ENCODE data around the gene DIAPH3.
"Not testable (repeated sequence)": the region's sequence is repeated elsewhere in the genome, so short reads cannot be mapped to it uniquely, and the experiment has no call there.

DIAPH3 gene

GRCh38 chr13:60163478-60164233 is at the start of gene DIAPH3:
DIAPH3 (minus strand) TSS chr13:60163928; CDS start chr13:60163766, 162 bp downstream.
- DNase-seq: peak; percentile 67

GRCh38 chr13:60213236-60213744 is 49.6 kb upstream of the DIAPH3 start:
- no peak for DNase-seq

GRCh38 chr13:60211548-60211947 is 47.8 kb upstream of the DIAPH3 start:
- DNase-seq: no peak

GRCh38 chr13:60210510-60211330 is 47.0 kb upstream of the DIAPH3 start:
- no peak for DNase-seq

GRCh38 chr13:60205499-60205898 is 41.8 kb upstream of the DIAPH3 start:
- DNase-seq: not testable (repeated sequence)

GRCh38 chr13:60201286-60201685 is 37.6 kb upstream of the DIAPH3 start:
- no peak for DNase-seq

GRCh38 chr13:60195893-60196292 is 32.2 kb upstream of the DIAPH3 start:
- DNase-seq: not testable (repeated sequence)

- DNase-seq: no peak
Measured at GRCh38 chr13:60182907-60183306, 19.2 kb upstream of the DIAPH3 start.

- DNase-seq: no peak
Measured at GRCh38 chr13:60178327-60178726, 14.6 kb upstream of the DIAPH3 start.

GRCh38 chr13:60175571-60175970 is 11.8 kb upstream of the DIAPH3 start:
- no peak for DNase-seq

- DNase-seq: no peak
Measured at GRCh38 chr13:60174113-60174512, 10.4 kb upstream of the DIAPH3 start.

- DNase-seq: no peak
Measured at GRCh38 chr13:60172111-60172510, 8.4 kb upstream of the DIAPH3 start.

- no peak for DNase-seq
Measured at GRCh38 chr13:60170414-60170813, 6.7 kb upstream of the DIAPH3 start.

- DNase-seq: no peak
Measured at GRCh38 chr13:60169239-60170031, 5.7 kb upstream of the DIAPH3 start.

- no peak for DNase-seq
Measured at GRCh38 chr13:60167121-60167520, 3.4 kb upstream of the DIAPH3 start.

GRCh38 chr13:60165391-60166099 is 1.8 kb upstream of the DIAPH3 start:
- DNase-seq: no peak

GRCh38 chr13:60164234-60164889 is 634 bp upstream of the DIAPH3 start:
- DNase-seq: no peak

- no peak for DNase-seq
Measured at GRCh38 chr13:60162096-60162495, 1.6 kb downstream of the DIAPH3 start.

- no peak for DNase-seq
Measured at GRCh38 chr13:60158321-60158801, 5.4 kb downstream of the DIAPH3 start.

GRCh38 chr13:60155978-60156377 is 7.8 kb downstream of the DIAPH3 start:
- DNase-seq: no peak

GRCh38 chr13:60152904-60153303 is 10.8 kb downstream of the DIAPH3 start:
- no peak for DNase-seq

GRCh38 chr13:60152114-60152513 is 11.6 kb downstream of the DIAPH3 start:
- DNase-seq: no peak

Measured in T1000 (cell line).